HUES6 (cell line): ENCODE results near the gene EEF2KMT.

Experiments used
- H3K27ac ChIP-seq: 2 replicates; pipeline ENCODE4 v1.7.0; 2013; ENCODE audit warnings: low read depth, mild to moderate bottlenecking, low read length, inconsistent platforms
- H3K27me3 ChIP-seq: 2 replicates; pipeline ENCODE4 v1.6.1; 2013; ENCODE audit warnings: low read length; ENCODE audit not compliant: control insufficient read depth, insufficient read depth
- H3K36me3 ChIP-seq: 2 replicates; pipeline ENCODE4 v1.6.1; 2013; ENCODE audit warnings: low read length; ENCODE audit not compliant: control insufficient read depth, insufficient read depth
- H3K4me1 ChIP-seq: 2 replicates; pipeline ENCODE4 v1.6.1; 2013; ENCODE audit warnings: low read length; ENCODE audit not compliant: control insufficient read depth, insufficient read depth
- H3K4me3 ChIP-seq: 2 replicates; pipeline ENCODE4 v1.5.1; 2013; ENCODE audit warnings: low read depth, low read length
- H3K9ac ChIP-seq: one replicate; pipeline ENCODE4 v1.6.1; 2013; ENCODE audit warnings: mild to moderate bottlenecking, low read length
- H3K9me3 ChIP-seq: 2 replicates; pipeline ENCODE4 v1.6.1; 2013; ENCODE audit warnings: low read depth, low read length; ENCODE audit not compliant: control insufficient read depth, insufficient read depth

The EEF2KMT gene

GRCh38 chr16:5066511-5066910 lies 31.1 kb downstream of the EEF2KMT start:
- Histone ChIP-seq H3K27me3 (no peaks in the 10 kb centered on the region), H3K4me3 (no peak overlapping the region), H3K36me3 (no peaks in the 10 kb centered on the region), H3K9me3 (no peaks in the 10 kb centered on the region), H3K9ac (no peak overlapping the region), H3K4me1 (no peaks in the 10 kb centered on the region), H3K27ac (no peak overlapping the region)

GRCh38 chr16:5065813-5066212 lies 31.8 kb downstream of the EEF2KMT start, which contains the start of gene C16orf89:
Gene C16orf89, minus strand, starts transcription at chr16:5065956. Its CDS starts 48 bp downstream, at chr16:5065908.
- no peaks in the 10 kb centered on the region for H3K36me3 ChIP-seq
- no peaks in the 10 kb centered on the region for H3K4me1 ChIP-seq
- H3K9me3 ChIP-seq, result no peaks in the 10 kb centered on the region
- H3K27ac ChIP-seq, result no peak within 1 kb of the TSS
- H3K4me3 ChIP-seq, result no peak within 1 kb of the TSS
- H3K27me3 ChIP-seq, result no peaks in the 10 kb centered on the region
- no peak within 1 kb of the TSS for H3K9ac ChIP-seq

- Histone ChIP-seq H3K27me3 (no peaks in the 10 kb centered on the region), H3K27ac (no peak overlapping the region), H3K9ac (no peak overlapping the region), H3K4me1 (peaks cover under 1% of the 10 kb centered on the region; the same call in 1 of the 2 replicates), H3K9me3 (no peaks in the 10 kb centered on the region), H3K4me3 (no peak overlapping the region), H3K36me3 (no peaks in the 10 kb centered on the region)
Measured at GRCh38 chr16:5065326-5065725, 32.3 kb downstream of the EEF2KMT start.

- Histone ChIP-seq H3K27me3 (no peaks in the 10 kb centered on the region), H3K9me3 (no peaks in the 10 kb centered on the region), H3K9ac (no peak overlapping the region), H3K4me1 (peaks cover 5% of the 10 kb centered on the region), H3K36me3 (no peaks in the 10 kb centered on the region), H3K27ac (no peak overlapping the region), H3K4me3 (no peak overlapping the region)
Measured at GRCh38 chr16:5064915-5065314, 32.7 kb downstream of the EEF2KMT start.

- no peak overlapping the region for H3K4me3 ChIP-seq
- no peaks in the 10 kb centered on the region for H3K36me3 ChIP-seq
- no peaks in the 10 kb centered on the region for H3K9me3 ChIP-seq
- H3K9ac ChIP-seq, result no peak overlapping the region
- peaks cover 14% of the 10 kb centered on the region for H3K4me1 ChIP-seq
- H3K27ac ChIP-seq, result no peak overlapping the region
- H3K27me3 ChIP-seq, result no peaks in the 10 kb centered on the region
Measured at GRCh38 chr16:5062790-5063765, 34.5 kb downstream of the EEF2KMT start.

- Histone ChIP-seq H3K4me1 (peaks cover 14% of the 10 kb centered on the region), H3K4me3 (no peak overlapping the region), H3K27me3 (no peaks in the 10 kb centered on the region), H3K9ac (no peak overlapping the region), H3K9me3 (no peaks in the 10 kb centered on the region), H3K27ac (no peak overlapping the region), H3K36me3 (no peaks in the 10 kb centered on the region)
Measured at GRCh38 chr16:5062051-5062450, 35.5 kb downstream of the EEF2KMT start.

GRCh38 chr16:5060073-5060641 lies 37.4 kb downstream of the EEF2KMT start:
- H3K27me3 ChIP-seq, result no peaks in the 10 kb centered on the region
- no peaks in the 10 kb centered on the region for H3K9me3 ChIP-seq
- H3K36me3 ChIP-seq, result no peaks in the 10 kb centered on the region
- peaks cover 14% of the 10 kb centered on the region for H3K4me1 ChIP-seq
- H3K4me3 ChIP-seq, result no peak overlapping the region
- H3K27ac ChIP-seq, result peak overlapping the region; percentile 49; the same call in 1 of the 2 replicates
- H3K9ac ChIP-seq, result peak overlapping the region; percentile 23

GRCh38 chr16:5059386-5060072 lies 38.1 kb downstream of the EEF2KMT start:
- no peaks in the 10 kb centered on the region for H3K27me3 ChIP-seq
- peak overlapping the region; percentile 49; the same call in 1 of the 2 replicates for H3K27ac ChIP-seq
- H3K4me3 ChIP-seq, result no peak overlapping the region
- H3K4me1 ChIP-seq, result peaks cover 14% of the 10 kb centered on the region
- peak overlapping the region; percentile 23 for H3K9ac ChIP-seq
- H3K9me3 ChIP-seq, result no peaks in the 10 kb centered on the region
- no peaks in the 10 kb centered on the region for H3K36me3 ChIP-seq

- Histone ChIP-seq H3K4me1 (peaks cover 14% of the 10 kb centered on the region), H3K9me3 (no peaks in the 10 kb centered on the region), H3K27ac (no peak overlapping the region), H3K9ac (no peak overlapping the region), H3K36me3 (no peaks in the 10 kb centered on the region), H3K27me3 (no peaks in the 10 kb centered on the region), H3K4me3 (no peak overlapping the region)
Measured at GRCh38 chr16:5058476-5058875, 39.1 kb downstream of the EEF2KMT start.

- H3K27me3 ChIP-seq, result no peaks in the 10 kb centered on the region
- peaks cover 14% of the 10 kb centered on the region for H3K4me1 ChIP-seq
- no peak overlapping the region for H3K9ac ChIP-seq
- H3K27ac ChIP-seq, result no peak overlapping the region
- H3K36me3 ChIP-seq, result no peaks in the 10 kb centered on the region
- H3K4me3 ChIP-seq, result no peak overlapping the region
- no peaks in the 10 kb centered on the region for H3K9me3 ChIP-seq
Measured at GRCh38 chr16:5056352-5056751, 41.2 kb downstream of the EEF2KMT start.
